OCI-LY7 (cell line): Measurements from ENCODE around the gene DCC. TPM values are rescaled to one million over a fixed set of nuclear protein-coding genes. Genes with fewer than 3 reads are reported as not detected.

Source experiments
- BruUV-seq: library from RNA; stranded (reverse); fragments of 400-500 nt; replicated peaks from 2 replicates; lab custom pipeline; 2021; lab: Mats Ljungman, UMichigan
- CTCF ChIA-PET: fragments of 300-600 bp; sonication (Branson Sonifier 250); formaldehyde crosslinking; loops from one replicate; lab custom pipeline; 2022; ENCODE audit warnings: antibody characterized with exemption; ENCODE audit not compliant: unreplicated experiment; lab: Charles Lee
- POLR2A ChIA-PET: fragments of 300-600 bp; sonication (Branson Sonifier 250); formaldehyde crosslinking; loops from one replicate; lab custom pipeline; 2022; ENCODE audit warnings: antibody characterized with exemption; lab: Charles Lee
- DNase-seq: peaks from one replicate; pipeline ENCODE4 v3.0.0-alpha.2; 2015; ENCODE audit warnings: low spot score
- H2AFZ ChIP-seq: fragments of 200-600 bp; sonication (generic), shearing (Covaris generic); 2 replicates; pipeline ENCODE4 v1.6.1; 2014; ENCODE audit warnings: mild to moderate bottlenecking, antibody characterized with exemption, low read length, moderate library complexity
- H3K27ac ChIP-seq: fragments of 200-600 bp; sonication (generic); 2 replicates; pipeline ENCODE4 v1.5.1; 2014; ENCODE audit warnings: mixed run types, low read depth, mild to moderate bottlenecking, moderate library complexity, low read length, inconsistent platforms; ENCODE audit not compliant: poor library complexity, severe bottlenecking
- H3K36me3 ChIP-seq: fragments of 200-600 bp; sonication (generic); 2 replicates; pipeline ENCODE4 v1.6.1; 2014; ENCODE audit warnings: mild to moderate bottlenecking, antibody characterized with exemption, low read length, moderate library complexity, mixed read lengths; ENCODE audit not compliant: insufficient read depth
- H3K4me1 ChIP-seq: fragments of 200-600 bp; sonication (generic); 2 replicates; pipeline ENCODE4 v1.5.1; 2014; ENCODE audit warnings: mild to moderate bottlenecking, low read length; ENCODE audit not compliant: insufficient read depth, poor library complexity, severe bottlenecking
- H3K4me2 ChIP-seq: fragments of 200-600 bp; sonication (generic); 2 replicates; pipeline ENCODE4 v1.6.1; 2014; ENCODE audit warnings: mild to moderate bottlenecking, low read length
- H3K4me3 ChIP-seq: fragments of 200-600 bp; sonication (generic); 2 replicates; pipeline ENCODE4 v1.5.1; 2014; ENCODE audit warnings: mild to moderate bottlenecking, low read depth, low read length; ENCODE audit not compliant: poor library complexity, severe bottlenecking
- H3K79me2 ChIP-seq: fragments of 200-600 bp; sonication (generic); 2 replicates; pipeline ENCODE4 v1.6.1; 2016; ENCODE audit warnings: low read depth, mild to moderate bottlenecking, low read length, moderate library complexity, mixed read lengths; ENCODE audit not compliant: insufficient read depth
- H3K9me2 ChIP-seq: fragments of 200-600 bp; sonication (generic); 2 replicates; pipeline ENCODE4 v1.6.1; 2016; ENCODE audit warnings: mild to moderate bottlenecking, low read length, mixed read lengths; ENCODE audit not compliant: insufficient read depth
- H3K9me3 ChIP-seq: fragments of 200-600 bp; sonication (generic); 2 replicates; pipeline ENCODE4 v1.6.1; 2014; ENCODE audit warnings: mild to moderate bottlenecking, mixed run types, low read length, mixed read lengths
- H4K20me1 ChIP-seq: fragments of 200-600 bp; sonication (generic); 2 replicates; pipeline ENCODE4 v1.6.1; 2014; ENCODE audit warnings: mild to moderate bottlenecking, antibody characterized with exemption, low read length, moderate library complexity, mixed read lengths; ENCODE audit not compliant: insufficient read depth
- EZH2phosphoT487 ChIP-seq: fragments of 200-600 bp; sonication (generic); IDR thresholded peaks from 2 replicates; pipeline ENCODE4 v1.6.1; 2018; ENCODE audit warnings: low read depth, borderline replicate concordance, mild to moderate bottlenecking, mixed run types, antibody characterized with exemption, low read length, moderate library complexity, mixed read lengths
- intact Hi-C: fragments of 100-400 bp; cut with micrococcal nuclease; formaldehyde crosslinking; loops from one replicate; pipeline ENCODE4 v1.10.0; 2022; ENCODE audit not compliant: unreplicated experiment
- total RNA-seq, 2 experiments: library from RNA; depleted of rRNA in 1 of 2; stranded (reverse); fragments of >200 nt in 1 of 2; shearing (Covaris generic) in 1 of 2; gene quantifications; 2 replicates each; pipeline ENCODE4 v1.2.3, GENCODE V29; 2014 to 2022
- TF ChIP-seq, protein P1 (sequence below): fragments of 200-600 bp; sonication (generic); conservative IDR thresholded peaks from 2 replicates; pipeline ENCODE4 v1.5.1; 2014; ENCODE audit warnings: mild to moderate bottlenecking, antibody characterized with exemption, low read length, moderate library complexity, mixed read lengths

DCC gene
- total RNA-seq, 2 experiments from 2014 or later, result not detected

DNA sequence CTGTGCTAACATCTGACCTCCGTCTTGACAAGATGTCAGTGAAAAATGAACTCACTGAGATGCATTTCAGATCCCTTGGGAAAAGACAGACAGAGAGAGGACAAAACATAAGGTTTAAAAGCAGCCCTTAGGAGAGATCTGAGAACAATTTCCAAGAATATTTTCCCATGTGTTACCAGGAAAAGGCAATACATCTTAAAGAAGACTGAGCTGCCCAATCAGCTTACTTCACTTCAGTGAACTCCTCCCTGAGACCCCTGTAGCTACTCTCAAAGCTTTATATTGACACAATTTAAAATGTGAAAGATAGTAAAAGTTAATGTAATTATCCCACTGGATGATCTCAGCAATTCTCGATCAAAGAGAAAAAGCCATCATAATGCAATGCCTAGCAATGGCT, 505.0 kb downstream of the DCC start:
- Histone ChIP-seq H2AFZ (no peak overlapping the region), H3K27ac (no peak overlapping the region), H3K36me3 (no peaks in the 10 kb centered on the region), H3K4me1 (no peaks in the 10 kb centered on the region), H3K79me2 (no peaks in the 10 kb centered on the region), H3K4me2 (no peak overlapping the region), H3K9me3 (no peaks in the 10 kb centered on the region), H4K20me1 (no peaks in the 10 kb centered on the region), H3K9me2 (no peaks in the 10 kb centered on the region), H3K4me3 (no peak overlapping the region)
- BruUV-seq, result no TSS peak
- TF ChIP-seq EZH2phosphoT487, result no peak
- TF ChIP-seq, protein P1, sequence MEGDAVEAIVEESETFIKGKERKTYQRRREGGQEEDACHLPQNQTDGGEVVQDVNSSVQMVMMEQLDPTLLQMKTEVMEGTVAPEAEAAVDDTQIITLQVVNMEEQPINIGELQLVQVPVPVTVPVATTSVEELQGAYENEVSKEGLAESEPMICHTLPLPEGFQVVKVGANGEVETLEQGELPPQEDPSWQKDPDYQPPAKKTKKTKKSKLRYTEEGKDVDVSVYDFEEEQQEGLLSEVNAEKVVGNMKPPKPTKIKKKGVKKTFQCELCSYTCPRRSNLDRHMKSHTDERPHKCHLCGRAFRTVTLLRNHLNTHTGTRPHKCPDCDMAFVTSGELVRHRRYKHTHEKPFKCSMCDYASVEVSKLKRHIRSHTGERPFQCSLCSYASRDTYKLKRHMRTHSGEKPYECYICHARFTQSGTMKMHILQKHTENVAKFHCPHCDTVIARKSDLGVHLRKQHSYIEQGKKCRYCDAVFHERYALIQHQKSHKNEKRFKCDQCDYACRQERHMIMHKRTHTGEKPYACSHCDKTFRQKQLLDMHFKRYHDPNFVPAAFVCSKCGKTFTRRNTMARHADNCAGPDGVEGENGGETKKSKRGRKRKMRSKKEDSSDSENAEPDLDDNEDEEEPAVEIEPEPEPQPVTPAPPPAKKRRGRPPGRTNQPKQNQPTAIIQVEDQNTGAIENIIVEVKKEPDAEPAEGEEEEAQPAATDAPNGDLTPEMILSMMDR, result no peak
- intact Hi-C loops, result no loop called here
- CTCF ChIA-PET, result no interaction called here
- no peak for DNase-seq
- POLR2A ChIA-PET, result no interaction called here

DNA sequence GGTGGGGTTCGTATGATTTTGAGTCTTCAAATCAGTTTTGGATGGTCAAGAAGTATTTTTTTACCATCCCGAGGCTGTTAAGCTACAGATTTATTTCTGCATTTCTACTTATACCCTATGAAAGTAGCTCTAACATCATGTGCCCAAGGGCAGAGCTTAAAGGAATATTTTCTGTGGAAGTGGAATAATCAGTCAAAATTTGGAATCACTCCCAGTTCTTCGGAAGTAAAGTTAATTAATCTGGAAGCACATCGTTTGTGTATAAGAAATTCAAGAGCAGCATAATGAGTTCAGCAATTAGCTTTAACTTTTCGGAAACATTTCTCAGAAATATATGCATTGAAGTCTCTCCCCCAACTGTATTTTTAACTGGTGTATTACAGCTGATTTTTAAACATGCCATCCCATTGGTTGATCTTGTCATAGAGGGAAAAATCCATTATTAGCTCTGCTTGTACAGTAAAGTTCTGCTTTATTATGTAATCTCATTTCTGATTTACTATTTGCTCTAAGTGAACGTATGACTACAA, 510.1 kb downstream of the DCC start:
- no peaks in the 10 kb centered on the region for H3K9me2 ChIP-seq
- no peak overlapping the region for H3K4me3 ChIP-seq
- BruUV-seq, result no TSS peak
- intact Hi-C loops, result no loop called here
- H3K4me2 ChIP-seq, result no peak overlapping the region
- ChIA-PET POLR2A (no interaction called here), CTCF (no interaction called here)
- no peaks in the 10 kb centered on the region for H3K79me2 ChIP-seq
- no peaks in the 10 kb centered on the region for H3K9me3 ChIP-seq
- no peak overlapping the region for H3K27ac ChIP-seq
- H3K4me1 ChIP-seq, result no peaks in the 10 kb centered on the region
- no peaks in the 10 kb centered on the region for H3K36me3 ChIP-seq
- TF ChIP-seq, protein P1, result no peak
- TF ChIP-seq EZH2phosphoT487, result no peak
- H4K20me1 ChIP-seq, result no peaks in the 10 kb centered on the region
- no peak overlapping the region for H2AFZ ChIP-seq
- no peak for DNase-seq

DNA sequence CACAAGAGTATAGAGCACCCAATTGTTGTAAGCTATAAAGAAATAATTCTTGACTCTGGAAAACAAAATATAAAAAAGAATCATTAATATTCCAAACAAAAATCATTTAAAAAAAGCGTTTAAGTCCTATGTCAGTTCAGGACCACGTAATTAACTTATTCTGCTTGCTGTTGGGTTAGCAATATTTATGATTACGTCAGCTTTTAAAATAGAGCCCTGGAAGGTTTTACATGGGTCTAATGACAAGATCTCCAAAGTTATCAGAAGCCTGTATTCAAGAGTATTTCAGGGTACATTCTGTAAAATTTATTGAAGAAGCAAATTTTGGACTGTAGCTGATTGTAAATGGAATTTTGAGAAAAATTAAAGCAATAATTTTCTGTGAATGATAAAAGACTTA, 521.6 kb downstream of the DCC start:
- H3K27ac ChIP-seq, result no peak overlapping the region
- CTCF ChIA-PET, result no interaction called here
- no peaks in the 10 kb centered on the region for H3K4me1 ChIP-seq
- BruUV-seq, result no TSS peak
- intact Hi-C loops, result no loop called here
- H3K9me3 ChIP-seq, result no peaks in the 10 kb centered on the region
- H3K36me3 ChIP-seq, result no peaks in the 10 kb centered on the region
- TF ChIP-seq EZH2phosphoT487, result no peak
- TF ChIP-seq, protein P1, result no peak
- no peaks in the 10 kb centered on the region for H3K79me2 ChIP-seq
- POLR2A ChIA-PET, result no interaction called here
- H3K9me2 ChIP-seq, result no peaks in the 10 kb centered on the region
- no peak for DNase-seq
- no peak overlapping the region for H3K4me2 ChIP-seq
- H4K20me1 ChIP-seq, result no peaks in the 10 kb centered on the region
- no peak overlapping the region for H3K4me3 ChIP-seq
- no peak overlapping the region for H2AFZ ChIP-seq
